Neural cell (in vitro differentiated cells): ENCODE measurements around the gene HIBCH. TPM values are rescaled to one million over a fixed set of nuclear protein-coding genes. Genes with fewer than 3 reads are reported as not detected.

ENCODE experiments used
- H2AFZ ChIP-seq: fragments of 200-600, 300-800 bp; sonication (generic), shearing (Covaris generic); 2 replicates; pipeline ENCODE4 v1.6.0; 2014; ENCODE audit warnings: low read depth, mild to moderate bottlenecking, antibody characterized with exemption, low read length, moderate library complexity
- H3F3A ChIP-seq: fragments of 200-600 bp; shearing (Covaris generic); 2 replicates; pipeline ENCODE4 v1.6.1; 2016; ENCODE audit warnings: mild to moderate bottlenecking, moderate library complexity, mixed read lengths, antibody characterized with exemption, low read length; ENCODE audit not compliant: insufficient read depth, poor library complexity, severe bottlenecking
- H3K27ac ChIP-seq: fragments of 200-600, 300-800 bp; sonication (generic), shearing (Covaris generic); 2 replicates; pipeline ENCODE4 v1.5.1; 2014; ENCODE audit warnings: mild to moderate bottlenecking, low read length, moderate library complexity
- H3K27me3 ChIP-seq: fragments of 300-800, 200-600 bp; sonication (generic), shearing (Covaris generic); 2 replicates; pipeline ENCODE4 v1.6.0; 2014; ENCODE audit warnings: mild to moderate bottlenecking, low read depth, low read length, moderate library complexity; ENCODE audit not compliant: insufficient read depth
- H3K36me3 ChIP-seq: fragments of 300-800, 200-600 bp; sonication (generic), shearing (Covaris generic); 2 replicates; pipeline ENCODE4 v1.5.1; 2014; ENCODE audit warnings: mild to moderate bottlenecking, antibody characterized with exemption, low read length, moderate library complexity; ENCODE audit not compliant: insufficient read depth
- H3K4me2 ChIP-seq: fragments of 300-800, 200-600 bp; sonication (generic), shearing (Covaris generic); 2 replicates; pipeline ENCODE4 v1.6.0; 2014; ENCODE audit warnings: mild to moderate bottlenecking, low read length
- H3K4me3 ChIP-seq: fragments of 300-800, 200-600 bp; sonication (generic), shearing (Covaris generic); 2 replicates; pipeline ENCODE4 v1.5.1; 2014; ENCODE audit warnings: mild to moderate bottlenecking, low read length, moderate library complexity
- H3K79me2 ChIP-seq: fragments of 200-600 bp; shearing (Covaris generic); replicated peaks from 2 replicates; pipeline ENCODE4 v1.6.0; 2014; ENCODE audit warnings: mild to moderate bottlenecking, low read length, moderate library complexity; ENCODE audit not compliant: insufficient read depth
- H3K9ac ChIP-seq: fragments of 300-800, 200-600 bp; sonication (generic), shearing (Covaris generic); 2 replicates; pipeline ENCODE4 v1.6.1; 2016; ENCODE audit warnings: mild to moderate bottlenecking, low read length, mixed read lengths
- H3K9me2 ChIP-seq: fragments of 200-600 bp; shearing (Covaris generic); 2 replicates; pipeline ENCODE4 v1.6.1; 2016; ENCODE audit warnings: mild to moderate bottlenecking, low read length, mixed read lengths; ENCODE audit not compliant: insufficient read depth
- H3K9me3 ChIP-seq: fragments of 200-600, 300-800 bp; sonication (generic), shearing (Covaris generic); 2 replicates; pipeline ENCODE4 v1.6.1; 2016; ENCODE audit warnings: mild to moderate bottlenecking, mixed run types, low read length, moderate library complexity, mixed read lengths
- H4K20me1 ChIP-seq: fragments of 200-600 bp; shearing (Covaris generic); 2 replicates; pipeline ENCODE4 v1.6.1; 2016; ENCODE audit warnings: mild to moderate bottlenecking, mixed run types; ENCODE audit not compliant: insufficient read depth
- CTCF ChIP-seq: fragments of 450-650 bp; IDR thresholded peaks from 2 replicates; pipeline ENCODE4 v1.5.1; 2014; ENCODE audit warnings: antibody characterized with exemption, mild to moderate bottlenecking, moderate library complexity; ENCODE audit not compliant: poor library complexity, severe bottlenecking
- EP300 ChIP-seq: fragments of 450-650 bp; conservative IDR thresholded peaks from 2 replicates; pipeline ENCODE4 v1.6.1; 2014; ENCODE audit warnings: antibody characterized with exemption, mild to moderate bottlenecking, moderate library complexity; ENCODE audit not compliant: poor library complexity, severe bottlenecking
- EZH2 ChIP-seq: fragments of 200-600, 300-800 bp; shearing (Covaris generic), sonication (generic); IDR thresholded peaks from 2 replicates; pipeline ENCODE4 v1.6.1; 2014; ENCODE audit warnings: antibody characterized with exemption, low read length, borderline replicate concordance, mild to moderate bottlenecking; ENCODE audit not compliant: insufficient read depth, poor library complexity, severe bottlenecking
- MXI1 ChIP-seq: fragments of 450-650 bp; conservative IDR thresholded peaks from 2 replicates; pipeline ENCODE4 v1.6.1; 2014; ENCODE audit warnings: antibody characterized with exemption, mild to moderate bottlenecking; ENCODE audit not compliant: poor library complexity, severe bottlenecking
- POLR2AphosphoS5 ChIP-seq: IDR thresholded peaks from 2 replicates; pipeline ENCODE4 v1.6.1; 2012
- RAD21 ChIP-seq: fragments of 450-650 bp; conservative IDR thresholded peaks from 2 replicates; pipeline ENCODE4 v1.6.1; 2014; ENCODE audit warnings: antibody characterized with exemption, mild to moderate bottlenecking, moderate library complexity
- REST ChIP-seq: IDR thresholded peaks from 2 replicates; pipeline ENCODE4 v1.6.1; 2012; ENCODE audit warnings: borderline replicate concordance
- SMC3 ChIP-seq: fragments of 450-650 bp; conservative IDR thresholded peaks from 2 replicates; pipeline ENCODE4 v1.6.1; 2014; ENCODE audit warnings: antibody characterized with exemption, mild to moderate bottlenecking, moderate library complexity; ENCODE audit not compliant: poor library complexity
- TAF1 ChIP-seq: IDR thresholded peaks from 2 replicates; pipeline ENCODE4 v1.6.1; 2012; ENCODE audit warnings: low read depth
- polyA plus RNA-seq: library from polyadenylated mRNA; depleted of rRNA; stranded (reverse); fragments of >200 nt; gene quantifications from 2 replicates; pipeline ENCODE4 v1.2.3, GENCODE V29; 2014

Gene HIBCH
- polyA plus RNA-seq, 1 donor from 2014 or later = 17.8 TPM

GRCh38 chr2:190205657-190206056 is 114.0 kb downstream of the HIBCH start:
- H3K79me2 ChIP-seq = no peaks in the 10 kb centered on the region
- no peaks in the 10 kb centered on the region for H3K9me2 ChIP-seq
- H3K27ac ChIP-seq = no peak overlapping the region
- no peaks in the 10 kb centered on the region for H4K20me1 ChIP-seq
- H3K9me3 ChIP-seq = no peaks in the 10 kb centered on the region
- TF ChIP-seq CTCF (no peak), REST (no peak), SMC3 (no peak), MXI1 (no peak), EP300 (no peak), TAF1 (no peak), RAD21 (no peak), POLR2AphosphoS5 (no peak), EZH2 (no peak)
- H2AFZ ChIP-seq = no peak overlapping the region
- H3F3A ChIP-seq = no peaks in the 10 kb centered on the region
- no peak overlapping the region for H3K4me2 ChIP-seq
- H3K9ac ChIP-seq = no peak overlapping the region
- H3K36me3 ChIP-seq = no peaks in the 10 kb centered on the region
- H3K4me3 ChIP-seq = no peak overlapping the region
- no peaks in the 10 kb centered on the region for H3K27me3 ChIP-seq

GRCh38 chr2:190202604-190203003 is 117.0 kb downstream of the HIBCH start:
- H2AFZ ChIP-seq = no peak overlapping the region
- no peaks in the 10 kb centered on the region for H3K36me3 ChIP-seq
- no peaks in the 10 kb centered on the region for H3K79me2 ChIP-seq
- no peak for TF ChIP-seq EP300
- no peak for TF ChIP-seq RAD21
- TF ChIP-seq REST = no peak
- no peak for TF ChIP-seq SMC3
- no peak for TF ChIP-seq EZH2
- no peak for TF ChIP-seq POLR2AphosphoS5
- TF ChIP-seq CTCF = no peak
- no peak for TF ChIP-seq MXI1
- no peak for TF ChIP-seq TAF1
- H4K20me1 ChIP-seq = no peaks in the 10 kb centered on the region
- no peaks in the 10 kb centered on the region for H3F3A ChIP-seq
- no peak overlapping the region for H3K4me2 ChIP-seq
- H3K27ac ChIP-seq = no peak overlapping the region
- H3K4me3 ChIP-seq = no peak overlapping the region
- H3K27me3 ChIP-seq = no peaks in the 10 kb centered on the region
- no peaks in the 10 kb centered on the region for H3K9me2 ChIP-seq
- H3K9me3 ChIP-seq = no peaks in the 10 kb centered on the region
- H3K9ac ChIP-seq = no peak overlapping the region
